Activated CD8-positive, alpha-beta memory T cell treated with anti-CD3 and anti-CD28 coated beads, Interleukin-2, amount 10 ng/mL, durations not matched to agents 7 days and 5 days (primary cell): ENCODE measurements around the gene KIAA0513. TPM values are rescaled to one million over a fixed set of nuclear protein-coding genes. Genes with fewer than 3 reads are reported as not detected.

ENCODE experiments used
- ATAC-seq: fragments of 150-1000 bp; cut with Tn5 transposase; one replicate; pipeline ENCODE4 v1.10.0; 2021; ENCODE audit warnings: moderate library complexity
- CTCF ChIA-PET: fragments of 350-600 bp; sonication (Branson Sonifier 250); formaldehyde crosslinking; loops from one replicate; lab custom pipeline; 2021; ENCODE audit warnings: antibody characterized with exemption; lab: Charles Lee
- DNase-seq: peaks from one replicate; pipeline ENCODE4 v3.0.0-alpha.2; 2020
- H3K27ac Mint-ChIP-seq: one replicate; pipeline ENCODE4 v1.8.0; 2021; ENCODE audit warnings: mild to moderate bottlenecking, mixed read lengths
- H3K27me3 Mint-ChIP-seq: one replicate; pipeline ENCODE4 v1.8.0; 2021; ENCODE audit warnings: mixed read lengths
- H3K36me3 Mint-ChIP-seq: one replicate; pipeline ENCODE4 v1.8.0; 2021; ENCODE audit warnings: mild to moderate bottlenecking, mixed read lengths
- H3K4me1 Mint-ChIP-seq: one replicate; pipeline ENCODE4 v1.8.0; 2021; ENCODE audit warnings: mixed read lengths
- H3K4me3 Mint-ChIP-seq: one replicate; pipeline ENCODE4 v1.8.0; 2021; ENCODE audit warnings: mild to moderate bottlenecking, moderate library complexity, mixed read lengths
- H3K9me3 Mint-ChIP-seq: one replicate; pipeline ENCODE4 v1.8.0; 2022; ENCODE audit warnings: low read depth, mixed read lengths
- total RNA-seq, 2 experiments: library from RNA; stranded (reverse); gene quantifications; one replicate each; pipeline ENCODE4 v1.2.3, GENCODE V29; 2021

Gene KIAA0513
- total RNA-seq, 2 experiments from 2014 or later: 7.9 to 9.6 TPM

DNA sequence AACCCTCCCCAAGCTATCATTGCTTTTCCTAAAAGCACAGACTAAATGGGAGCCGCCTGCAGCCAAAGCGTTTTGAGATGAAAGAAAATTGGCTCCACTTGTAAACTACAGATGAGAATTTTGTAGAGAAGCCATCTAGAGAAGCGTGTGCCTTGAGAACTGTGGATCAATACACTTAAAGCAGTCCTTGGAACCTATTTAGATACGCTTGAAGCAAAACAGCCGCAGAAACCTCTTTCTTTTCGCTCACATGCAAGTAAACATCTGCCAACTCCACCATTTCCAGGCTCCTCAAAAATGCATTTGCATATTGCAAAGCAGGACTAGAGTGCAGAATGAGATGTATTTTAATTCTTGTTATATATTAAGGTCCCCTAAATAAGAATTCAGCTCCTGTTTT lies 13.1 kb downstream of the KIAA0513 start:
- CTCF ChIA-PET: no interaction called here
- no peak overlapping the region for H3K4me3 Mint-ChIP-seq
- no peaks in the 10 kb centered on the region for H3K27me3 Mint-ChIP-seq
- no peaks in the 10 kb centered on the region for H3K36me3 Mint-ChIP-seq
- H3K27ac Mint-ChIP-seq: no peak overlapping the region
- DNase-seq (no peak), ATAC-seq (no peak)
- H3K9me3 Mint-ChIP-seq: no peaks in the 10 kb centered on the region
- H3K4me1 Mint-ChIP-seq: no peaks in the 10 kb centered on the region

DNA sequence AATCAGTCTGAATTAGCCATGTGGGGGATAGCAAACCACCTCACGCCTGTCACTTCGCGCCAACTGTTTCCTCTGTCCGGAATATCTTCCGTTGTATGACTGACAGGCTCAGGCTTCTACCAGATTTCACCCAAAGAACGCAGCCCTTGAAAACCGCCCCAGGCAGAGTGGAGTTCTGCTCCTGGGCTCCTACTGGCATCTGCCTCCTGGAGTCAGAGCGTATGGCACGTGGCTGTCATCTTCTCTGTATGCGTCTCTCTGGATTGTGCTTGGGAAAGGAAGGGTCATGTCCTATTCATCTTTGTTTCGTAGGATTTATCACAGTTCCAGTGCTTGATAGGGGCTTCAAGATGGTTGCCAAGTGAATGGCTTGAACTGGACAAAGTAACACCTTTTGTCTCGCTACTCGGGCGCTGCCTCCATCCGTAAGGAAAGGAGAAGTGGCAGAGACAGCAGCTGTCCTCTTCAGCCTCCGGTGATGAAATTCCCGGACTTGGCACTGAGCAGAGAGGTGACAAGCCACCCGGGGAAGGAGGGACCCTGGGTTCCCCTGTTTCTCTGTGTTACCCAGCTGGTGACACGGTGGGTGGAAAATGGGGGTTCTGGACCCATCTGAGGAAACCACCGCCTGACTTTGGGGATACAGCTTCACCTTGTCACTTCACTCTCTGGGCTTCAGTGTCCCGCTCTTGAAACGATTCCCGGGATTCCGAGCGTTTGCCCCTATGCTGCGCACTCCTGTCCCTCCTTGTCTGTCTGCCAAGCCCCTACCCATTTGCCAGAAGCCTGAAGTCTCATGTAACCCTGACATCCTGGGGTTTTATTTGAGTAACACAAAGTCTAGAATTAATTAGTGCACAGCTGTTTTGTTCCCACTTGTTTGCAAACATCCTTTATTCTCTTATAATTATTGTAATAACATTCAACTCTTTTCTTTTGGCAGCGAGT lies 13.9 kb downstream of the KIAA0513 start:
- H3K4me3 Mint-ChIP-seq: no peak overlapping the region
- no peaks in the 10 kb centered on the region for H3K27me3 Mint-ChIP-seq
- no peaks in the 10 kb centered on the region for H3K36me3 Mint-ChIP-seq
- DNase-seq (no peak), ATAC-seq (no peak)
- H3K9me3 Mint-ChIP-seq: no peaks in the 10 kb centered on the region
- no peaks in the 10 kb centered on the region for H3K4me1 Mint-ChIP-seq
- CTCF ChIA-PET: no interaction called here
- H3K27ac Mint-ChIP-seq: no peak overlapping the region

DNA sequence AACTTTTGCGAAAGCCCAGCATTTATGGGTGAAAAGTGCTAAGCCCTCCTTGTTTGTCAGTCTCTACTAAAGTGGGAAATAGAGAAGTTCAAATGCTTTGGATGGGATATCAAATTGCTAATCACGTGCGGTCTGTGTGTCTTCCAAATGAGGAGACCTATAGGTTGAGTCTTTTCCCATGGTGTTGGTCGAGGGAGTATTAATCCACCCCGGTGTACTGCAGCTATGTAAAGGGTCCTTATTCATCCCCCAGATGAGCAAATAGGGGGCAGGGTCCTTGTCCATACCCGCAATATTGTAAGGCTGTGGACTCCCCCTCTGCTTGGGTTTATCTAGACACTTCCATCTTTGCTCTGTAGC lies 14.6 kb downstream of the KIAA0513 start:
- Mint-ChIP-seq H3K36me3 (no peaks in the 10 kb centered on the region), H3K27me3 (no peaks in the 10 kb centered on the region), H3K4me1 (no peaks in the 10 kb centered on the region), H3K4me3 (no peak overlapping the region), H3K9me3 (no peaks in the 10 kb centered on the region), H3K27ac (no peak overlapping the region)
- CTCF ChIA-PET: no interaction called here
- DNase-seq: no peak
- ATAC-seq: no peak

DNA sequence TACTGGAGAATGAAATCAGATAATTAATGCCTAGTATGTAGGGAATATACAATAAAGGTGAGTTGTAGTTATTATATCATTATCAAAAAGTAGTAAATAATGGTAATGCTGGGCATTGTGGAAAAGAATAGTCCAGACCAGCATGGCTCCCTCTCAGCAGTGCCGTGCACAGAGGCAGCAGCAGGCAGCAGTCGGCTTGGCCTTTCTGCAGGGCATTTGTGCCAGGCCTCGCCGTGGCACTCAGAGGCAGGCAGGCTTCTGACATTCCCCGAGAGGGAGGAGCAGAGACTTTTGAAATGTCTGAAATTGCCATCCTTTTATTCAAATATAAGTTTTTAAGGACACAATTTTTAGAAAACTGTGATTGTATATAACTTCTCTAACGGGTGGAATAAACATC lies 15.0 kb downstream of the KIAA0513 start:
- CTCF ChIA-PET: no interaction called here
- ATAC-seq: no peak
- DNase-seq: no peak
- H3K9me3 Mint-ChIP-seq: no peaks in the 10 kb centered on the region
- H3K4me3 Mint-ChIP-seq: no peak overlapping the region
- H3K4me1 Mint-ChIP-seq: no peaks in the 10 kb centered on the region
- H3K27ac Mint-ChIP-seq: no peak overlapping the region
- H3K27me3 Mint-ChIP-seq: no peaks in the 10 kb centered on the region
- H3K36me3 Mint-ChIP-seq: no peaks in the 10 kb centered on the region

DNA sequence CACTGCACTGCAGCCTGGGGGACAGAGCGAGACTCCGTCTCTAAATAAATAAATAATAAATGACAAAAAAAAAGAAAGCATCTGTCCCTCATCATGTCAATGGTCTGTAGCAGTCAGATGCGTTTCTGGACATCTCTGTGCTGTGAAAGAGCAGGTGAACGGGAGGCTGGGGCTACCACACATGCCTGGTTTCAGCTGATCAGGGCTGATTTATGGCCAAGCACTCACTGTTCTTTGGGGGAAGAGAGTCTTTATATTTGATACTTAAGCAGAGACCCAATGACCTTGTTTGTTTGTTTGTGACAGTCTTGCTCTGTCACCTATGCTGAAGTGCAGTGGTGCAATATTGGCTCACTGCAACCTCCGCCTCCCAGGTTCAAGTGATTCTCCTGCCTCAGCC lies 17.5 kb downstream of the KIAA0513 start:
- CTCF ChIA-PET: interaction anchor here (1.0 to 2.3 kb wide), 2 partner anchors 10 to 42 kb away, joined by 5 to 6 read pairs; no protein-coding TSS in a partner anchor
- Mint-ChIP-seq H3K27ac (no peak overlapping the region), H3K4me1 (peaks cover 2% of the 10 kb centered on the region), H3K9me3 (no peaks in the 10 kb centered on the region), H3K27me3 (no peaks in the 10 kb centered on the region), H3K36me3 (no peaks in the 10 kb centered on the region), H3K4me3 (no peak overlapping the region)
- DNase-seq (no peak), ATAC-seq (no peak)

DNA sequence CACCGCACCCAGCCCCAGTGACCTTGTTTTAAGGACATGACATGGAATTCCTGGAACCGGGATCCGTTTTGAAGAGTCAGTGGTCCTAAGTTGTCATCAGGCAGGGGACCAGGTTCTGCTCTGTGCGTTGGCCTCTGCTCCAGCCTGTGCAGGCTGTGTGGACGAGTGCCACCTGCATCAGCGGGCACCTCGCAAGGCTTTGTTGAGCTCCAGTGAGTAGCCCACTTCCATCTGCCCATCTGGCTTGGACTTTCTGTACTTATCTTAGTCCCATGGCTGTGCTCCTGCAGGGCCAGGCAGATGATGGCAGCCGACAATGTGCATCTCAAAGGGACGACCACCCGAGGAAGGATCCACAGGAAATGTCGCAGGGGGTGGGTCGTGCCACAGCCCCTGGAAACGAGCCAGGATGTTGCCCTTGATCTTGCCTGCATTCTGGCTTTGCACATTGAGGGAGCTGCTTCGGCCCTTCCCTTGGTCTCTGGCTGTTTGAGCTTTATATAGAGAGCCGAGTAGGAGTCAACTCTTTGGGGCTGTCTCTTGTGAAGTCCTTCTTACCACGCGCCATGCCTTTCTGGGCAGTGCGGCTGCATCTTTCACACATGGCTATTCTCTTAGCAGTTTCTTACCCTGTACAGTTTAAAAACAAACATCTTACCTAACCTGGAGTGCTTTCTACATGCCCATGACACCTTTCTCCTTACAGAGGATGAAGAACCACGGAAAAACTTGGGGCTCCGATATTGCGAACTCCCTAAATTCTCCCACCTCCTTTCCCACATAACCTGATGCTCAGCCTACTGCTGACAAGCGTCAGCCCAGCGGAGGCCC lies 18.3 kb downstream of the KIAA0513 start:
- no peaks in the 10 kb centered on the region for H3K27me3 Mint-ChIP-seq
- no peak for ATAC-seq
- H3K4me1 Mint-ChIP-seq: peaks cover 2% of the 10 kb centered on the region
- DNase-seq: no peak
- CTCF ChIA-PET: interaction anchor here (1.0 to 2.3 kb wide), 2 partner anchors 9 to 41 kb away, joined by 5 to 6 read pairs; no protein-coding TSS in a partner anchor
- no peaks in the 10 kb centered on the region for H3K9me3 Mint-ChIP-seq
- no peak overlapping the region for H3K4me3 Mint-ChIP-seq
- H3K27ac Mint-ChIP-seq: no peak overlapping the region
- H3K36me3 Mint-ChIP-seq: no peaks in the 10 kb centered on the region

DNA sequence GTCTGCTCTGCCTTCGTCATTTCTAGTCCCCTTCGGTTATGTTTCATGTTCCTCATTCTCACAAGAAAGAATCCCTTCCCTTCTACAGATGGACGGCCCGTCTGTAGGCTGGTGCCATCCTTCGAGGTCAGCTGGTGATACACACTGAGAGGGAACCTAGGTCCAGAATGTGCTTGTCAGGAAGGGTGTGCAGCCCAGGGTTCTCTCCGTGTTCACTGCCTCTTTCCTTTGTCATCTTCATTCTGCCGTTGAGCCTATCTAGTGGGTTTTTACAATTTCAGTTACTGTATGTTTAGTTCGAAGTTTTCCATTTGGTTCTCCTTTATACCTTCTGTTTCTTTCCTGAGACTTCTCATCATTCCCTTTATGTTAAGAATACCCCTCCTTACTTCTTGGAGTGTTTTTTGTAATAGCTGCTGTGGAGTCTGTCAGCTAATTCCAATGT lies 18.9 kb downstream of the KIAA0513 start:
- Mint-ChIP-seq H3K27ac (no peak overlapping the region), H3K4me3 (no peak overlapping the region), H3K4me1 (peaks cover 2% of the 10 kb centered on the region), H3K36me3 (no peaks in the 10 kb centered on the region), H3K9me3 (no peaks in the 10 kb centered on the region), H3K27me3 (no peaks in the 10 kb centered on the region)
- CTCF ChIA-PET: interaction anchor here (2.3 kb wide), 1 partner anchor 9 kb away, joined by 6 read pairs; no protein-coding TSS in a partner anchor
- DNase-seq (no peak), ATAC-seq (no peak)

DNA sequence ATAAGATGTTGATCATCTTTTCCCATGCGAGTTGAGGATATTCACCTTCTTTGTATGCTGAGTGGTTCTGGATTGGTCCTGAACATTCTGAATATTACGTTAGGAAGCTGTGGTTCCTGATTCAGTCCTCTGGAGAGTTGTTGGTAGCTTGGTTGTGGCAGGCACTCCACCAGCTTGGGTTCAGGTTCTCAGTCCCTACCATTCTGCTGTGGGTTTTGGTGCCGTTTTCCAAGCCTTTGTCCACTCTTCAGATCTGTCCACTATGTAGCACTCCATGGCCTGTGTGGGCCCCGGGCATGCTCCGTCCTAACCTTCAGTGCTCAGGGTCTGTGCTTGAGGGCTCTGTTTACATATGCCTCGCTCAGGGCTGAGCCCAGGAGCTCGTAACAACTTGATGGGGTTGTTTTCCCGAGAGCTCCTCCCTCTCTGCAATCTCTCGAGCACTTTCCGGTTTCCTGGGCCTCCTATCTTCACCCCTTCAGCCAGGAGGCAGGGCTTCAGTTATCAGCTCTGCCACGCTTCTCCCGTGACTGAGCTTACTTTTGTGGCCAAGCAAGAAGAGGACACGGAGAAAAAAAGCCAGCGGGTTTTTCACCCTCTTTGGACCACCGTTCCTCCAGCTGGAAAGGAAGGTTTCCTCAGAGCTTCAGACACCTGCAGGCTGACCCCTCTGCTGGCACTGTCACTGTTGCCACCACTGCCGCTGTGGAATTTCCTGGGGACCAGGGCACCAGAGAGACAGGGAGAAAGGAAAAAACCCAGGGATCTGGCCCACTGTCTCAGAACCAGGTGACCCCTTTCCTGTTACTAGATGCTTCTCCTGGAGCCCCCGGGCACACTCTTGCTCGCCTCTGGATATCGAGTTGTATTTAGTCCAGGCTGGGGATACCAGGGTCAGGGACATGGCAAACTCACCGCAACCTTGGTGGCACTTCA lies 19.6 kb downstream of the KIAA0513 start:
- H3K27ac Mint-ChIP-seq: no peak overlapping the region
- H3K4me1 Mint-ChIP-seq: peaks cover 2% of the 10 kb centered on the region
- H3K36me3 Mint-ChIP-seq: no peaks in the 10 kb centered on the region
- no peaks in the 10 kb centered on the region for H3K9me3 Mint-ChIP-seq
- ATAC-seq (no peak), DNase-seq (no peak)
- H3K27me3 Mint-ChIP-seq: no peaks in the 10 kb centered on the region
- H3K4me3 Mint-ChIP-seq: no peak overlapping the region
- CTCF ChIA-PET: interaction anchor here (2.3 kb wide), 1 partner anchor 8 kb away, joined by 6 read pairs; no protein-coding TSS in a partner anchor

DNA sequence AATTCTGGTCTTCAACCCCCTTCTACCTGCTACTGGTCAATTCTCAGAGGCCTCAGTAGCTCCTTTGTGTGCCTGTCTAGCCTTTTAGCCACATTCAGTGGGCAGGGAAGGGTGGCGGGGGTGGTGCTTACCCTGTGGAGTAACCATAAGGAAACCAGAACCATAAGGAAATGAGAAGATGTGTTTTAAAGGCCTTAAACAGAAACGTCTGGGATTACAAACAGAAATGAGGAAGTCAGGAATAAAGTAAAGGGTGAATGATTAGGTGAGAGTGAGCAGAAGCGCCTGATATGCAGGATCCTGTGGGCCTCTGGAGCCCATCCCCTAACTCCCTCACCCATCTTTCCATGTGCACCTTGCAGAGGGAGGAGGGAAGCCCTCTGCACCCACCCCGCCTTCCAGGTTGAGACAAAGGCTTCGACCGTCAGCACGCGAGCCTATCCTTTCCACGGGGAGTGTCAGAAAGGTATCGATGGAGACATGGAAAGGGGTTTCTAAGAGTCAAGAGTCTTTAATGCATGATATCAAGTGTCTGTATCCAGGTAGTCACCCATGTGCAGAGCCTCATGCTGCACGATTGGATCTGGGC lies 20.4 kb downstream of the KIAA0513 start:
- ATAC-seq (no peak), DNase-seq (no peak)
- CTCF ChIA-PET: no interaction called here
- Mint-ChIP-seq H3K9me3 (no peaks in the 10 kb centered on the region), H3K4me1 (peaks cover 2% of the 10 kb centered on the region), H3K36me3 (no peaks in the 10 kb centered on the region), H3K27ac (no peak overlapping the region), H3K4me3 (no peak overlapping the region), H3K27me3 (no peaks in the 10 kb centered on the region)

DNA sequence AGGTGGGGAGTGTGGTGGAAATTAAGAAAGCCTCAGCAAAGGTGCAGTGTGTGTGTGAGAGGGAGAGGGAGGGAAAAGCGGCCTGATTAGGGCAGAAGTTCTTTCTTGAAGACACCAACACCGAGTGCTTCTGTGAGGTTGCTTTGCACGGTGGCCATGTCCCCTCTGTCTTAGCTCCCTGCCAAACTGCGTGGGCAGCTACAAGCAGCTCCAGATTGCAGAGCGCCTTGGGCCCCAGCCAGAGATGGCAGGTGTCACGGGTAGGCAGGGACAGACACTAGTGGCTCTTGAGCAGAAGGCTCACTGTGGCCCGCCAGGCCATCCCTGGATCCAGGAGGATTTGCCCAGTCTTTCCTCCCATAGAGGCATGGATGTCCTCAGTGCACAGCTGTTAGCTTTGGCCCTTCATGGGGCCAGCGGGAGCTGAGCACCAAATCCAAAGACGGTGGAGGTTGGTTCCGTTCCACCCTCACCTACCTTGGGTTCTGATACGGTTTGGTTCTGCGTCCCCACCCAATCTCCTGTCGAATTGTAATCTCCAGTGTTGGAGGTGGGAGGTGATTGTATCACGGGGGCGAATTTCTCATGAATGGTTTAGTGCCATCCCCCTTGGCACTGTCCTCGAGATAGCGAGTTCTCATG lies 21.4 kb downstream of the KIAA0513 start:
- DNase-seq (no peak), ATAC-seq (no peak)
- Mint-ChIP-seq H3K9me3 (no peaks in the 10 kb centered on the region), H3K36me3 (peaks cover 4% of the 10 kb centered on the region), H3K4me3 (no peak overlapping the region), H3K27ac (no peak overlapping the region), H3K4me1 (peaks cover 2% of the 10 kb centered on the region), H3K27me3 (no peaks in the 10 kb centered on the region)
- CTCF ChIA-PET: interaction anchor here (0.6 kb wide), 1 partner anchor 64 kb away, joined by 3 read pairs; no protein-coding TSS in a partner anchor

DNA sequence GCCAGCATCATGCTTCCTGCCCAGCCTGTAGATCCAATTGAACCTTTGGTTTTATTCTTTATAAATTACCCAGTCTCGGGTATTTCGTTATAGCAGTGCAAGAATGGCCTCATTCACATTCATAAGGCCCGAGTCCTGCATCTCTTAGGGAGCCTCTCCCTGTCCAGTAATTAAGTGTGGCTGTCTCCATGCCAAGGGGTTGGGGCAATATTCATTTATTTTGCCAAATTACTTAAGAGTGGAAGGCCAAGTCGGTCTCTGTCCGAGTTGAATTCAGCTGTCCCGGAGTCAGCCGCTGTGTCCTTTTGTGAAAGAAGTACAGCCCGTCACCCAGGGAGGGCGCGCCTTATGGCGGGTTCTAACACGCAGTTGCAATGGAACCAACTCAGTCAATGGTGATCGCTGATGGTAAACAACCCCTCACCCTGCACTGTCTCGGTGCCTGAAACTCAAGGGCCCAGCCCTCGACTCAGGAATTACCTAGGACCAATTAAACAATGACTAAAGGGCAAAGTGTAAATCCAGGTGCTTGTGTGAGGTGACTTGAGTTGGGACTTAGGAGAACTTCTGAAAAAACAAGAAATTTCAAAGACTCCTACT lies 22.2 kb downstream of the KIAA0513 start:
- Mint-ChIP-seq H3K9me3 (no peaks in the 10 kb centered on the region), H3K36me3 (peaks cover 4% of the 10 kb centered on the region), H3K27ac (no peak overlapping the region), H3K4me1 (peaks cover 6% of the 10 kb centered on the region), H3K4me3 (no peak overlapping the region), H3K27me3 (no peaks in the 10 kb centered on the region)
- CTCF ChIA-PET: interaction anchor here (1.5 kb wide), 1 partner anchor 36 kb away, joined by 4 read pairs; no protein-coding TSS in a partner anchor
- no peak for DNase-seq
- no peak for ATAC-seq
